ENCODE results near the gene ZCCHC7.
"Not testable (repeated sequence)": the region's sequence is repeated elsewhere in the genome, so short reads cannot be mapped to it uniquely, and the experiment has no call there.

ZCCHC7 gene

GRCh38 chr9:37187292-37187691 lies 66.9 kb downstream of the ZCCHC7 start:
- peaks cover 8% of the 10 kb centered on the region; the same call in 1 of the 2 replicates for H3K9me3 ChIP-seq (ENCODE audit: insufficient read depth, low read length)
- no peaks in the 10 kb centered on the region for H3K36me3 ChIP-seq (ENCODE audit: insufficient read depth, insufficient read length, low read length)
- H3K27me3 ChIP-seq (ENCODE audit: insufficient read depth, insufficient read length) = no peaks in the 10 kb centered on the region
- H3K4me3 ChIP-seq (ENCODE audit: insufficient read length, low read depth) = no peak overlapping the region
- no peak overlapping the region for H3K9ac ChIP-seq (ENCODE audit: insufficient read length, low read depth)
- DNase-seq (ENCODE audit: low read depth, low spot score) = no peak
- no peaks in the 10 kb centered on the region for H3K4me1 ChIP-seq (ENCODE audit: insufficient read depth, insufficient read length)
- TF ChIP-seq SUZ12 (IDR thresholded peaks at IDR 0.05; ENCODE audit: extremely low read depth, insufficient read depth, insufficient read length) (no peak), YY1 (IDR thresholded peaks at IDR 0.05; ENCODE audit: insufficient read depth, insufficient read length) (no peak), ZNF274 (IDR thresholded peaks at IDR 0.05; ENCODE audit: low read depth, low read length) (no peak)

DNA sequence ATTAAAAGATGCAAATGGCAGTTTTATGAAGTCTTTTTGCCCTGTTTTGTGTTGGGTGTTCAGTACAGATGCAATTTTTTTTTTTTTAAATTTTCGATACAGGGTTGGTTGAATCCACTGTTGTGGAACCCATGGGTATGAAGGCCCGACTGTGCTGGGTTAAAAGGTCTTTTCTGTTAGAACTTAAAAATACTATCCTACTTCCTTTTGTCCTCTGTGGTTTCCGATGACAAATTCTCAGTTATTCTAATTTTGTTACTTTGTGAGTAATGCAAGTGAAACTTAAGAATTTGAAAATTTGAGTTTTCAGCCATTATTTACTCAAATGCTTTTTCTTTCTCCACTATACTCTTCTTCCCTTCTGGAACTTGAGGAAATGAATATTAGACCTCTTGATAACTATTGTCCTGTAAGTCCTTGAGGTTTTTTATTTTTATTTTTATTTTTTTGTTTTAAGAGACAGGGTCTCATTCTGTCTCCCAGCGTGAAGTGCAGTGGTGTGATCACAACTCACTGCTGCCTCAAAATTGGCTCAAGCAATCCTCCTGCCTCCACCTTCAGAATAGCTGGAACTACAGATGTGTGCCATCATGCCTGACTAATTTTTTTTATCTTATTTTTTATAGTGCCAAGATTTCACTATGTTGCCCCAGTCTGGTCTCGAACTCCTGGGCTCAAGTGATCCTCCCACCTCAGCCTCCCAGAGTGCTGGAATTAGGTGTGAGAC lies 67.5 kb downstream of the ZCCHC7 start:
- Histone ChIP-seq H3K36me3 (ENCODE audit: insufficient read depth, insufficient read length, low read length) (no peaks in the 10 kb centered on the region), H3K9me3 (ENCODE audit: insufficient read depth, low read length) (peaks cover 8% of the 10 kb centered on the region; the same call in 1 of the 2 replicates), H3K4me3 (ENCODE audit: insufficient read length, low read depth) (no peak overlapping the region), H3K4me1 (ENCODE audit: insufficient read depth, insufficient read length) (no peaks in the 10 kb centered on the region), H3K27me3 (ENCODE audit: insufficient read depth, insufficient read length) (no peaks in the 10 kb centered on the region), H3K9ac (ENCODE audit: insufficient read length, low read depth) (no peak overlapping the region)
- no peak for DNase-seq (ENCODE audit: low read depth, low spot score)
- TF ChIP-seq SUZ12 (IDR thresholded peaks at IDR 0.05; ENCODE audit: extremely low read depth, insufficient read depth, insufficient read length) (no peak), ZNF274 (IDR thresholded peaks at IDR 0.05; ENCODE audit: low read depth, low read length) (no peak), YY1 (IDR thresholded peaks at IDR 0.05; ENCODE audit: insufficient read depth, insufficient read length) (no peak)

GRCh38 chr9:37190739-37191138 lies 70.4 kb downstream of the ZCCHC7 start:
- DNase-seq (ENCODE audit: low read depth, low spot score); H3K4me1 ChIP-seq (ENCODE audit: insufficient read depth, insufficient read length); H3K27me3 ChIP-seq (ENCODE audit: insufficient read depth, insufficient read length); H3K4me3 ChIP-seq (ENCODE audit: insufficient read length, low read depth); H3K9me3 ChIP-seq (ENCODE audit: insufficient read depth, low read length); H3K9ac ChIP-seq (ENCODE audit: insufficient read length, low read depth); H3K36me3 ChIP-seq (ENCODE audit: insufficient read depth, insufficient read length, low read length): not testable (repeated sequence)

GRCh38 chr9:37191403-37192089 lies 71.2 kb downstream of the ZCCHC7 start:
- Histone ChIP-seq H3K4me3 (ENCODE audit: insufficient read length, low read depth) (no peak overlapping the region), H3K27me3 (ENCODE audit: insufficient read depth, insufficient read length) (no peaks in the 10 kb centered on the region), H3K9ac (ENCODE audit: insufficient read length, low read depth) (no peak overlapping the region), H3K4me1 (ENCODE audit: insufficient read depth, insufficient read length) (no peaks in the 10 kb centered on the region), H3K9me3 (ENCODE audit: insufficient read depth, low read length) (no peaks in the 10 kb centered on the region), H3K36me3 (ENCODE audit: insufficient read depth, insufficient read length, low read length) (no peaks in the 10 kb centered on the region)
- DNase-seq (ENCODE audit: low read depth, low spot score) = no peak
- no peak for TF ChIP-seq YY1 (IDR thresholded peaks at IDR 0.05; ENCODE audit: insufficient read depth, insufficient read length)

DNA sequence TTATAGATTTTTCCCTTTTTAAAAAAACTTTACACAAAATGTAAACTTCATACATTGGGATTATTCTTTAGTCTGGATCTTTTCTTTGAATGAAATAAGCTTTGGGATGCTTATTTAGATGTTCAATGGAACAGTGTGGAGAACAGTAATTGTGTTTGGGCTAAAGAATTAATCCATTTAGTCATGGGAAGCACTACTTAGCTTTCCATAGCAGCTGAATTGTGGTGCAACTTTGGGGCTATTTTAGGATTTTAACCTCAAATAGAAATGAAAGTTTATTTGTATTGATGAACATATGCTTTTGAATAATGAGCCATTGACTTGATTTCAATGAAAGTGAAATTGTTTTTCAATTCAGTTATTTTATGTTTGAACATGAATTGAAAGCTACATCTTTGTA lies 72.4 kb downstream of the ZCCHC7 start:
- H3K4me3 ChIP-seq (ENCODE audit: insufficient read length, low read depth) = no peak overlapping the region
- no peak for TF ChIP-seq ZNF274 (IDR thresholded peaks at IDR 0.05; ENCODE audit: low read depth, low read length)
- no peak for TF ChIP-seq SUZ12 (IDR thresholded peaks at IDR 0.05; ENCODE audit: extremely low read depth, insufficient read depth, insufficient read length)
- TF ChIP-seq YY1 (IDR thresholded peaks at IDR 0.05; ENCODE audit: insufficient read depth, insufficient read length) = no peak
- DNase-seq (ENCODE audit: low read depth, low spot score) = no peak
- H3K36me3 ChIP-seq (ENCODE audit: insufficient read depth, insufficient read length, low read length) = no peaks in the 10 kb centered on the region
- H3K9me3 ChIP-seq (ENCODE audit: insufficient read depth, low read length) = no peaks in the 10 kb centered on the region
- H3K27me3 ChIP-seq (ENCODE audit: insufficient read depth, insufficient read length) = no peaks in the 10 kb centered on the region
- no peaks in the 10 kb centered on the region for H3K4me1 ChIP-seq (ENCODE audit: insufficient read depth, insufficient read length)
- no peak overlapping the region for H3K9ac ChIP-seq (ENCODE audit: insufficient read length, low read depth)

DNA sequence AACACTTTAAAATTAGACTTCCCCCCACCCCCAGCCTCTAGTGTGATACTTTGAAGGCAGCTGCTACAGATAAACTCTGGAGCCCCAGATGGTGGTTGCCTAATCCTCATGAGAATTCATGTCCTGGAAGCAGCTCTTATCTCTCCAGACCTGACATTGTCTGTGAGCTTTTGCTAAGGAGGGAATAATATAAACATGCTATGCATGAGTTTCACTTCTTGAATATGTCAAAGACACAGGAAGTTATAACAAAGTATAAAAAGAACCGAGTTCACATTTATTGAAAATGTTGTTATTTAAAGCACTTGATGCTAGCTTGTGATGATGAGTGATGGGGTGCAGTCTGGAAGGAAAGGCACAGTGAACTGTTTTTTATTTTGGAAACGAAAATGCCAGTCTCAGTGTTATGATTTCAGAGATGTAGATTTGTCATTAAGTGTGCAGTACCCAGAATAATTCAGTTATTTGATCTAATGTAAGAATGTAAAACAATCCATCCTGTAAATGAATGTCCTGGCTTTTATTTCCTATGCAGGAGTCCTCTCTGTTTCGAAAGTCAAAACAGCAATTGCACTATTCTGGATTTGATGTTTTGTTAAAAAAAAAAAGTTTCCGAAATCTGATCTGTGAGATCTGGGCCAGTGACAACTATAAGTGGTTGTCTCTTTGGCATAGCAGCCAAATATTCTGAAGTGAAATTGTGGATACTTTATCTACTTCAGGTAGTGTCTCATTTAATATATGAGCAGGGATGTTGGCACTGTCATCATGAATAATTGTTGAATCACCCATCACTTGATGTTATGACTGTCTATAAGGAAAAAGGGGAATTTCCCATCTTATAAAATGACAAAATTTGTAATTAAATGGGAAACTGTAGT lies 77.0 kb downstream of the ZCCHC7 start:
- TF ChIP-seq SUZ12 (IDR thresholded peaks at IDR 0.05; ENCODE audit: extremely low read depth, insufficient read depth, insufficient read length) (no peak), YY1 (IDR thresholded peaks at IDR 0.05; ENCODE audit: insufficient read depth, insufficient read length) (no peak)
- H3K27me3 ChIP-seq (ENCODE audit: insufficient read depth, insufficient read length) = no peaks in the 10 kb centered on the region
- no peaks in the 10 kb centered on the region for H3K4me1 ChIP-seq (ENCODE audit: insufficient read depth, insufficient read length)
- peak; percentile 25 for DNase-seq (ENCODE audit: low read depth, low spot score)
- H3K4me3 ChIP-seq (ENCODE audit: insufficient read length, low read depth) = no peak overlapping the region
- no peaks in the 10 kb centered on the region for H3K9me3 ChIP-seq (ENCODE audit: insufficient read depth, low read length)
- H3K9ac ChIP-seq (ENCODE audit: insufficient read length, low read depth) = no peak overlapping the region
- H3K36me3 ChIP-seq (ENCODE audit: insufficient read depth, insufficient read length, low read length) = no peaks in the 10 kb centered on the region

DNA sequence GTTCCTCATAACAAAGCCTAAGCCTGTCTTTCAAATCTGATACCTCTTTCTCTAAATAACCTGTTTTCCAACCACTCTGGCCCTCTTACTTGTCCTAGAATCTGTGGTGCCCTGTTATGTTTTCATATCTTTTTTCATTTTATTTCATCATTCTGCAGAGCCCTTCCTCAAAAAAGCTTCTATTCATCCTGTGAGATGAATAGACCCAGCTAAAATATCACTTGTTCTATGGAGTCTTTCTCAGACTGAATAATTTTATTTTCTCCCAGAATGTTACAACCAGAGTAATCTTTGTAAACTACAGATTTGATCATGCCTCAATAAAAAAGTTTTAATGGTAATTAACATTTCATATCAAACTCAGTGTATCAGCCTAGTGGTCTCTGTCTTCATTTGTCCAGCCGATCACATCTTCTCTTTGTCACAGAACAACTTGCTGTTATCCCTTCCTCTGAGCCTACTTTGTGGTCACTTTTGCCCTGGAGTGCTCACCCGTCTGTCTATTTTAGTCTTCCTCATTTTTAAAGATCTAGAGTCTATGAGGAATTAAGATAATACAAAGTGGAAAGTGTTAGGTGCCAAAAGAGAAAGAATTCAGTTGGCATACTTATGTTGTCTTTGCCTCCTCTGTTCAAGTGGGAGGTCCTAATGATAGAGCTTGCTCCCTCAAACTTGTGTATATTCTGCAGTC lies 77.8 kb downstream of the ZCCHC7 start:
- H3K36me3 ChIP-seq (ENCODE audit: insufficient read depth, insufficient read length, low read length) = no peaks in the 10 kb centered on the region
- no peaks in the 10 kb centered on the region for H3K9me3 ChIP-seq (ENCODE audit: insufficient read depth, low read length)
- no peaks in the 10 kb centered on the region for H3K4me1 ChIP-seq (ENCODE audit: insufficient read depth, insufficient read length)
- H3K4me3 ChIP-seq (ENCODE audit: insufficient read length, low read depth) = no peak overlapping the region
- DNase-seq (ENCODE audit: low read depth, low spot score) = no peak
- no peak for TF ChIP-seq YY1 (IDR thresholded peaks at IDR 0.05; ENCODE audit: insufficient read depth, insufficient read length)
- TF ChIP-seq SUZ12 (IDR thresholded peaks at IDR 0.05; ENCODE audit: extremely low read depth, insufficient read depth, insufficient read length) = no peak
- TF ChIP-seq ZNF274 (IDR thresholded peaks at IDR 0.05; ENCODE audit: low read depth, low read length) = no peak
- no peak overlapping the region for H3K9ac ChIP-seq (ENCODE audit: insufficient read length, low read depth)
- no peaks in the 10 kb centered on the region for H3K27me3 ChIP-seq (ENCODE audit: insufficient read depth, insufficient read length)

Data from NT2/D1 (cell line).